ENCODE results near the gene COL8A1. TPM values are rescaled to one million over a fixed set of nuclear protein-coding genes. Genes with fewer than 3 reads are reported as not detected.

Gene COL8A1
- total RNA-seq, 1 donor from 2014 or later: 241 TPM

- no peak for DNase-seq (ENCODE audit: low read depth)
These were observed 121.6 kb downstream of the COL8A1 start for GRCh38 chr3:99760031-99760430.

- no peak for DNase-seq (ENCODE audit: low read depth)
These were observed 122.2 kb downstream of the COL8A1 start for GRCh38 chr3:99760629-99761028.

- peak; percentile 22 for DNase-seq (ENCODE audit: low read depth)
These were observed 123.2 kb downstream of the COL8A1 start for GRCh38 chr3:99761415-99762165.

- no peak for DNase-seq (ENCODE audit: low read depth)
These were observed 124.5 kb downstream of the COL8A1 start for GRCh38 chr3:99762901-99763300.

- no peak for DNase-seq (ENCODE audit: low read depth)
These were observed 126.0 kb downstream of the COL8A1 start for GRCh38 chr3:99764377-99764776.

- no peak for DNase-seq (ENCODE audit: low read depth)
These were observed 126.9 kb downstream of the COL8A1 start for GRCh38 chr3:99765042-99765942.

GRCh38 chr3:99767291-99767690 lies 128.9 kb downstream of the COL8A1 start:
- DNase-seq (ENCODE audit: low read depth): no peak

- no peak for DNase-seq (ENCODE audit: low read depth)
These were observed 129.7 kb downstream of the COL8A1 start for GRCh38 chr3:99768126-99768525.

GRCh38 chr3:99768808-99769501 lies 130.6 kb downstream of the COL8A1 start:
- no peak for DNase-seq (ENCODE audit: low read depth)

- DNase-seq (ENCODE audit: low read depth): no peak
These were observed 133.8 kb downstream of the COL8A1 start for GRCh38 chr3:99772171-99772570.

- no peak for DNase-seq (ENCODE audit: low read depth)
These were observed 134.3 kb downstream of the COL8A1 start for GRCh38 chr3:99772671-99773070.

- peak; percentile 90 for DNase-seq (ENCODE audit: low read depth)
These were observed 136.1 kb downstream of the COL8A1 start for GRCh38 chr3:99774467-99774866.

- DNase-seq (ENCODE audit: low read depth): no peak
These were observed 138.3 kb downstream of the COL8A1 start for GRCh38 chr3:99776516-99777209.

GRCh38 chr3:99777210-99777549 lies 138.8 kb downstream of the COL8A1 start:
- DNase-seq (ENCODE audit: low read depth): no peak

- DNase-seq (ENCODE audit: low read depth): no peak
These were observed 139.3 kb downstream of the COL8A1 start for GRCh38 chr3:99777708-99778107.

GRCh38 chr3:99780749-99781148 lies 142.4 kb downstream of the COL8A1 start:
- peak; percentile 61 for DNase-seq (ENCODE audit: low read depth)

GRCh38 chr3:99781761-99782160 lies 143.4 kb downstream of the COL8A1 start:
- DNase-seq (ENCODE audit: low read depth): peak; percentile 52

- DNase-seq (ENCODE audit: low read depth): peak; percentile 98
These were observed 144.7 kb downstream of the COL8A1 start for GRCh38 chr3:99783011-99783573.

- DNase-seq (ENCODE audit: low read depth): peak; percentile 67
These were observed 150.8 kb downstream of the COL8A1 start for GRCh38 chr3:99789011-99789721.

GRCh38 chr3:99794485-99794884 lies 156.1 kb downstream of the COL8A1 start:
- DNase-seq (ENCODE audit: low read depth): no peak

GRCh38 chr3:99795573-99795972 lies 157.2 kb downstream of the COL8A1 start:
- DNase-seq (ENCODE audit: low read depth): no peak
